ENCODE data around the gene ADCY2. TPM values are rescaled to one million over a fixed set of nuclear protein-coding genes. Genes with fewer than 3 reads are reported as not detected.

ADCY2 gene
- total RNA-seq, 4 donors from 2014 or later = 2.6 to 24.8 (median 10.9) TPM

GRCh38 chr5:7759951-7760580 lies 364.1 kb downstream of the ADCY2 start:
- no peaks in the 10 kb centered on the region for H3K36me3 ChIP-seq
- 72% methylated on average over 8 of the region's 8 CpGs for WGBS
- H3K9me3 ChIP-seq = no peaks in the 10 kb centered on the region
- H3K4me1 ChIP-seq = peaks cover 6% of the 10 kb centered on the region
- H3K27me3 ChIP-seq = no peaks in the 10 kb centered on the region
- H3K4me3 ChIP-seq = no peak overlapping the region
- no peak for DNase-seq (ENCODE audit: low spot score in 2 of 2)
- TF ChIP-seq CTCF (IDR thresholded peaks at IDR 0.05) = no peak
- peak overlapping the region; percentile 52 for H3K27ac ChIP-seq

GRCh38 chr5:7762267-7762666 lies 366.3 kb downstream of the ADCY2 start:
- TF ChIP-seq POLR2AphosphoS5 (IDR thresholded peaks at IDR 0.05) = no peak
- no peak for TF ChIP-seq EP300 (IDR thresholded peaks at IDR 0.05)
- TF ChIP-seq POLR2A (IDR thresholded peaks at IDR 0.05) = no peak
- no peak for TF ChIP-seq CTCF (IDR thresholded peaks at IDR 0.05)
- Histone ChIP-seq H3K27me3 (no peaks in the 10 kb centered on the region), H3K27ac (no peak overlapping the region), H3K4me3 (no peak overlapping the region), H3K9me3 (no peaks in the 10 kb centered on the region), H3K4me1 (peaks cover 6% of the 10 kb centered on the region), H3K36me3 (no peaks in the 10 kb centered on the region)
- WGBS = 86% methylated on average over 1 of the region's 2 CpGs
- DNase-seq (ENCODE audit: low spot score in 2 of 2) = no peak

GRCh38 chr5:7763621-7764072 lies 367.7 kb downstream of the ADCY2 start:
- no peaks in the 10 kb centered on the region for H3K36me3 ChIP-seq
- no peak for DNase-seq (ENCODE audit: low spot score in 2 of 2)
- peaks cover 6% of the 10 kb centered on the region for H3K4me1 ChIP-seq
- no peaks in the 10 kb centered on the region for H3K9me3 ChIP-seq
- H3K4me3 ChIP-seq = no peak overlapping the region
- H3K27me3 ChIP-seq = no peaks in the 10 kb centered on the region
- 65% methylated on average over 9 of the region's 9 CpGs for WGBS
- TF ChIP-seq POLR2AphosphoS5 (IDR thresholded peaks at IDR 0.05) = peak in 2 of 3 donors; percentile 16 to 47
- no peak for TF ChIP-seq POLR2A (IDR thresholded peaks at IDR 0.05)
- H3K27ac ChIP-seq = peak overlapping the region; percentile 55

- Histone ChIP-seq H3K4me3 (no peak overlapping the region), H3K27me3 (no peaks in the 10 kb centered on the region), H3K27ac (peak overlapping the region; percentile 71), H3K36me3 (no peaks in the 10 kb centered on the region), H3K4me1 (peaks cover 3% of the 10 kb centered on the region), H3K9me3 (no peaks in the 10 kb centered on the region)
- TF ChIP-seq EP300 (IDR thresholded peaks at IDR 0.05) = no peak
- no peak for TF ChIP-seq POLR2A (IDR thresholded peaks at IDR 0.05)
- no peak for TF ChIP-seq CTCF (IDR thresholded peaks at IDR 0.05)
- no peak for TF ChIP-seq POLR2AphosphoS5 (IDR thresholded peaks at IDR 0.05)
- WGBS = 81% methylated on average over 1 of the region's 1 CpG
- DNase-seq (ENCODE audit: low spot score in 2 of 2) = no peak
These were observed 368.5 kb downstream of the ADCY2 start for GRCh38 chr5:7764452-7764851.

- no peaks in the 10 kb centered on the region for H3K27me3 ChIP-seq
- H3K4me1 ChIP-seq = no peaks in the 10 kb centered on the region
- no peak overlapping the region for H3K27ac ChIP-seq
- no peak for DNase-seq (ENCODE audit: low spot score in 2 of 2)
- no peak overlapping the region for H3K4me3 ChIP-seq
- 66% methylated on average over 2 of the region's 2 CpGs for WGBS
- no peaks in the 10 kb centered on the region for H3K36me3 ChIP-seq
- TF ChIP-seq EP300 (IDR thresholded peaks at IDR 0.05) (no peak), POLR2AphosphoS5 (IDR thresholded peaks at IDR 0.05) (no peak)
- no peaks in the 10 kb centered on the region for H3K9me3 ChIP-seq
These were observed 374.5 kb downstream of the ADCY2 start for GRCh38 chr5:7770436-7770835.

GRCh38 chr5:7772141-7772540 lies 376.2 kb downstream of the ADCY2 start:
- H3K27ac ChIP-seq = no peak overlapping the region
- no peaks in the 10 kb centered on the region for H3K27me3 ChIP-seq
- TF ChIP-seq EP300 (IDR thresholded peaks at IDR 0.05) = no peak
- TF ChIP-seq CTCF (IDR thresholded peaks at IDR 0.05) = no peak
- TF ChIP-seq POLR2A (IDR thresholded peaks at IDR 0.05) = no peak
- TF ChIP-seq POLR2AphosphoS5 (IDR thresholded peaks at IDR 0.05) = no peak
- DNase-seq (ENCODE audit: low spot score in 2 of 2) = no peak
- WGBS = 84% methylated on average over 6 of the region's 6 CpGs
- H3K36me3 ChIP-seq = no peaks in the 10 kb centered on the region
- no peaks in the 10 kb centered on the region for H3K4me1 ChIP-seq
- H3K9me3 ChIP-seq = no peaks in the 10 kb centered on the region
- no peak overlapping the region for H3K4me3 ChIP-seq
